Thoracic aorta (tissue), 2 donors: ENCODE measurements around the gene TPM2. TPM values are rescaled to one million over a fixed set of nuclear protein-coding genes. Genes with fewer than 3 reads are reported as not detected.

Experiments
- ATAC-seq: fragments of 150-250 bp; one replicate; pipeline ENCODE4 v1.8.0; 2017; ENCODE audit warnings: low read depth; ENCODE audit not compliant: insufficient number of reproducible peaks, low FRiP score
- DNase-seq: peaks from one replicate; pipeline ENCODE4 v3.0.0-alpha.2; 2020; ENCODE audit warnings: low spot score
- H3K27ac ChIP-seq, 2 donors: fragments of 200-600 bp; sonication (generic); 1 replicate in 1 of 2; 2 replicates in 1 of 2; pipeline ENCODE4 v1.5.1; 2016; ENCODE audit warnings: mild to moderate bottlenecking in 2 of 2, moderate library complexity in 2 of 2
- H3K27me3 ChIP-seq: fragments of 200-600 bp; sonication (generic); replicated peaks from 2 replicates; pipeline ENCODE4 v1.6.0; 2016; ENCODE audit warnings: mild to moderate bottlenecking; ENCODE audit not compliant: insufficient read depth
- H3K36me3 ChIP-seq: fragments of 200-600 bp; sonication (generic); one replicate; pipeline ENCODE4 v1.5.1; 2016
- H3K4me1 ChIP-seq, 2 donors: fragments of 200-600 bp; sonication (generic); 1 replicate in 1 of 2; 2 replicates in 1 of 2; pipeline versions ENCODE4 v1.5.1 to v1.6.0; 2016; ENCODE audit warnings: low read depth in 2 of 2, mild to moderate bottlenecking in 1 of 2; ENCODE audit not compliant: control insufficient read depth in 1 of 2
- H3K4me3 ChIP-seq: fragments of 200-600 bp; sonication (generic); 2 replicates; pipeline ENCODE4 v1.5.1; 2016; ENCODE audit warnings: mild to moderate bottlenecking
- H3K9me3 ChIP-seq: fragments of 200-600 bp; sonication (generic); 2 replicates; pipeline ENCODE4 v1.5.1; 2016
- total RNA-seq, 2 donors: library from RNA; depleted of rRNA; stranded (reverse); fragments of >200 nt; gene quantifications; one replicate each; pipeline versions ENCODE4 v1.1.0 to v1.2.3, GENCODE V29; 2016
- TF ChIP-seq, protein P1 (sequence below): fragments of 200-600 bp; sonication (generic); IDR thresholded peaks from one replicate; pipeline ENCODE4 v1.5.1; 2019; ENCODE audit warnings: antibody characterized with exemption

TPM2 gene
- total RNA-seq, 2 donors from 2014 or later, result 4,158 to 5,700 TPM

DNA sequence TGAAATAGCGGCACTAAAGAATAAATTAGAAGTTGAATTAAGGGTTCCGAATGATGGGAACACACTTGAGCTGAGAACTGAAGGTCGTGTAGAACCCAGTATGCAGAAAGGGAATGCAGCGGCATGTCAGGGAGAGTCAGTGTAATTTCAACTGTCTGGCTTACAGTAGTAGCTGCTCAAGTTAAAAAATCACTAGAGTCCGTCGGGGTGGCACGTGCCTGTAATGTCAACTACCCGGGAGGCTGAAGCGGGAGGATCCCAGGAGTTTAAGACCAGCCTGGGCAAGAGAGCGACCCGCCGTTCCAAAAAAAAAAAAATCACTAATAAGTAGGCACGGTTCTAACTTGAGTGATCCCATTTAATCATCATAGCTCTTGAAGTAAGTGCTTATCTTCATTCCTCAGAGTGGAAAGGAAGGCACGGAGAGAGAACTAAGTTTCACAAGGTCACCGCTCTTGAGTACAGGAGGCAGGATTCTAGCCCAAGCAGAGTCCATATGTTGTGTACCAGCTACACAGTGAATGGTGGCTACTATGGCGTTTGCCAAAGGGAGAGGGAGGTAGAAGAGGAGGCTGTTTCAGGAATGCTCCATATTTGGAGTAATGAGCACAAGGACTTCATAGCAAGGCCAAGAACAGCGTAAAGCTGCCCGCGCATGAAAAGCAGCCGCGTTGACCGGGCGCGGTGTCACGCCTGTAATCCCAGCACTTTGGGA lies 32.7 kb downstream of the TPM2 start:
- no peaks in the 10 kb centered on the region for H3K9me3 ChIP-seq

DNA sequence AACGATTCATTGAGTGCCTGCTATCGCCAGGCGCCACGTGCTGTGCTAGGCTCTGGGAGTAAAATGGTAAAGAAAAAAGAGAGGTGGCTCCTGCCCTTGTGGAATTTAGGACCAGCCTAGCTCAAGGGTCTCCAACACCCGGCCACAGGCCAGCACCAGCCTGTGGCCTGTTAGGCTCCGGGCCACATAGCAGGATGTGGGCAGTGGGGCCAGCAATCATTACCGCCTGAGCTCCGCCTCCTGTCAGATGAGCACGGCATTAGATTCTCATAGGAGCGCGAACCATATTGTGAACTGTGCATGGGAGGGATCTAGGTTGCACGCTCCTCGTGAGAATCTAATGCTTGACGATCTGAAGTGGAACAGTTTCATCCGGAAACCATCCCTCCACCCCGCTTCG lies 33.4 kb downstream of the TPM2 start:
- Histone ChIP-seq H3K27ac (peak overlapping the region; percentile 99), H3K9me3 (no peaks in the 10 kb centered on the region), H3K4me1 (peaks cover 18 to 43% of the 10 kb centered on the region in 2 donors), H3K4me3 (no peak overlapping the region), H3K36me3 (peaks cover 10% of the 10 kb centered on the region), H3K27me3 (no peaks in the 10 kb centered on the region)
- TF ChIP-seq, protein P1, sequence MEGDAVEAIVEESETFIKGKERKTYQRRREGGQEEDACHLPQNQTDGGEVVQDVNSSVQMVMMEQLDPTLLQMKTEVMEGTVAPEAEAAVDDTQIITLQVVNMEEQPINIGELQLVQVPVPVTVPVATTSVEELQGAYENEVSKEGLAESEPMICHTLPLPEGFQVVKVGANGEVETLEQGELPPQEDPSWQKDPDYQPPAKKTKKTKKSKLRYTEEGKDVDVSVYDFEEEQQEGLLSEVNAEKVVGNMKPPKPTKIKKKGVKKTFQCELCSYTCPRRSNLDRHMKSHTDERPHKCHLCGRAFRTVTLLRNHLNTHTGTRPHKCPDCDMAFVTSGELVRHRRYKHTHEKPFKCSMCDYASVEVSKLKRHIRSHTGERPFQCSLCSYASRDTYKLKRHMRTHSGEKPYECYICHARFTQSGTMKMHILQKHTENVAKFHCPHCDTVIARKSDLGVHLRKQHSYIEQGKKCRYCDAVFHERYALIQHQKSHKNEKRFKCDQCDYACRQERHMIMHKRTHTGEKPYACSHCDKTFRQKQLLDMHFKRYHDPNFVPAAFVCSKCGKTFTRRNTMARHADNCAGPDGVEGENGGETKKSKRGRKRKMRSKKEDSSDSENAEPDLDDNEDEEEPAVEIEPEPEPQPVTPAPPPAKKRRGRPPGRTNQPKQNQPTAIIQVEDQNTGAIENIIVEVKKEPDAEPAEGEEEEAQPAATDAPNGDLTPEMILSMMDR, result no peak
- DNase-seq (no peak), ATAC-seq (no peak)

More for the DNA sequence above, 32.7 kb downstream of the TPM2 start:
- Histone ChIP-seq H3K36me3 (peaks cover 10% of the 10 kb centered on the region), H3K4me3 (peak overlapping the region; percentile 98), H3K27ac (peak overlapping the region; percentile 99), H3K27me3 (no peaks in the 10 kb centered on the region), H3K4me1 (peaks cover 22 to 45% of the 10 kb centered on the region in 2 donors)
- no peak for ATAC-seq
- no peak for DNase-seq
- TF ChIP-seq, protein P1, result no peak

DNA sequence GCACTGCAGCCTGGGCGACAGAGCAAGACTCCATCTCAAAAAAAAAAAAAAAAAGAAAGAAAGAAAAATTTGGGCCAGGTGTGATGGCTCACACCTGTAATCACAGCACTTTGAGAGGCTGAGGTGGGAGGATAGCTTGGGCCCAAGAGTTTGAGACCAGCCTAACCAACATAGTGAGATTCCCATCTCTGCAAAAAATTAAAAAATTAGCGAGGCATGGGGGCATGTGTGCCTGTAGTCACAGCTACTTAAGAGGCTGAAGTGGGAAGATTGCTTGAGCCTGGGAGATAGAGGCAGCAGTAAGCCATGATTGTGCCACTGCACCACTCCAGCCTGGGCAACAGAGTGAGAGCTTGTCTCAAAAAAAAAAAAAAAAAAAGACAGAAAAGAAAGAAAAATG lies 36.1 kb downstream of the TPM2 start:
- TF ChIP-seq, protein P1, result no peak
- no peak overlapping the region for H3K4me3 ChIP-seq
- no peaks in the 10 kb centered on the region for H3K9me3 ChIP-seq
- peaks cover 20 to 53% of the 10 kb centered on the region in 2 donors for H3K4me1 ChIP-seq
- no peaks in the 10 kb centered on the region for H3K36me3 ChIP-seq
- no peak for DNase-seq
- peak overlapping the region; percentile 61 to 67 for H3K27ac ChIP-seq
- ATAC-seq, result no peak
- H3K27me3 ChIP-seq, result no peaks in the 10 kb centered on the region

DNA sequence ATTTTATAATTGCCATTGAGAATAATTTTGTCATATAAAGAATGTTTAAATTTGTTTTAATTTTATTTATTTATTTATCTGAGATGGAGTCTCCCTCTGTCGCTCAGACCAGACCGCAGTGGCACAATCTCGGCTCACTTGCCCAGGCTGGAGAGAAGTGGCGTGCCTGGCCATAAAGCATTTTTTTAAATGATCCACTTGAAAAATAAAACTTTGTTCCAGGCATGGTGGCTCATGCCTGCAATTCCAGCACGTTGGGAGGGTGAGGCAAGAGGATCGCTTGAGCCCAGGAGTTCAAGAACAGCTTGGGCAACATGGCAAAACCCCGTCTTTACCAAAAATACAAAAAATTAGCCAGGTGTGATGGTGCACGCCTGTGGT lies 36.9 kb downstream of the TPM2 start:
- Histone ChIP-seq H3K4me1 (peaks cover 20 to 61% of the 10 kb centered on the region in 2 donors), H3K27ac (peak overlapping the region; percentile 61 to 67), H3K36me3 (no peaks in the 10 kb centered on the region), H3K4me3 (no peak overlapping the region), H3K27me3 (no peaks in the 10 kb centered on the region), H3K9me3 (no peaks in the 10 kb centered on the region)
- DNase-seq (no peak), ATAC-seq (no peak)
- TF ChIP-seq, protein P1, result no peak

DNA sequence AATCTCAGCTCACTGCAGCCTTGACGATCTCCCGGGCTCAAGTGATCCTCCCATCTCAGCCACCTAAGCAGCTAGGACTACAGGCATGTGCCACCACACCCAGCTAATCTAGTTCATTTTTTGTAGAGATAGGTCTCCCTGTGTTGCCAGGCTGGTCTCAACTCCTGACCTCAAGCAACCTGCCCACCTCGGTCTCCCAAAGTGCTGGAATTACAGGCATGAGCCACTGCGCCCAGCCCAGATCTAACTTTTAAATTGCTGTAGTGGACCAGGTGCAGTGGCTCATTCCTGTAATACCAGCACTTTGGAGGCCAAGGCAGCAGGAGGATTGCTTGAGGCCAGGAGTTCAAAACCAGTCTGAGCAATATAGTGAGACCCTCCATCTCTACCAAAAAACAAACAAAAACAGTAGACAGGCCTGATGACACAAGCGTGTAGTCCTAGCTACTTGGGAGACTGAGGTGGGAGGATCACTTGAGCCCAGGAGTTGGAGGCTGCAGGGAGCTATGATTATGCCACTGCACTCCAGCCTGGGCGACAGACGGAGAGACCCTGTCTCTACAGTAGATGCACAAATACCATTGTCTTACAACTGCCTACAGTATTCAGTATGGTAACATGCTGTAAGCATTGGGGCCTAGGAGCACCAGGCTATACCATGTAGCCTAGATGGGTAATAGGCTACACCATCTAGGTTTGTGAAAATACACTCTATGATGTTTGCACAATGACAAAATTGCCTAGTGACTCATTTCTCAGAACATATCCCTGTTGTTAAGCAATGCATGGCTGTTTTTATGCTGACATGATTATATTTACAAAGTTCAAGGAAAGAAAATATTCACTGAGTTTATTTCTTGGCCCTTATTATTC lies 37.5 kb downstream of the TPM2 start:
- no peaks in the 10 kb centered on the region for H3K36me3 ChIP-seq
- H3K4me3 ChIP-seq, result no peak overlapping the region
- H3K27ac ChIP-seq, result peak overlapping the region; percentile 89 to 96
- ATAC-seq (no peak), DNase-seq (no peak)
- H3K27me3 ChIP-seq, result no peaks in the 10 kb centered on the region
- no peaks in the 10 kb centered on the region for H3K9me3 ChIP-seq
- TF ChIP-seq, protein P1, result no peak
- peaks cover 22 to 63% of the 10 kb centered on the region in 2 donors for H3K4me1 ChIP-seq
